ENCODE data around the gene GNB1.

GRCh38 chr1:1881727-1882126 lies 9.2 kb downstream of the GNB1 start:
- TF ChIP-seq CTCF (IDR thresholded peaks at IDR 0.05) (no peak), POLR2AphosphoS5 (IDR thresholded peaks at IDR 0.05) (no peak), EP300 (IDR thresholded peaks at IDR 0.05) (no peak)
